H54 (cell line): Measurements from ENCODE around the gene LRRC37B.
"Not testable (repeated sequence)": the region's sequence is repeated elsewhere in the genome, so short reads cannot be mapped to it uniquely, and the experiment has no call there.

Experiments
- DNase-seq: peaks from one replicate; pipeline ENCODE4 v3.0.0; 2011; ENCODE audit warnings: low spot score, mixed read lengths; ENCODE audit not compliant: insufficient read length
- FAIRE-seq: peaks from 3 replicates; lab custom pipeline; 2011; peaks lifted over from hg19 to GRCh38; lab: Jason Lieb, UNC
- POLR2A ChIP-seq: IDR thresholded peaks from 2 replicates; pipeline ENCODE4 v1.6.1; 2011; ENCODE audit warnings: low read depth, mild to moderate bottlenecking, low read length

Gene LRRC37B

GRCh38 chr17:32006957-32007462, at the start of gene LRRC37B:
Gene LRRC37B (plus strand): TSS chr17:32007383. CDS start chr17:32021393, 14,010 bp downstream.
- FAIRE-seq (no peak), DNase-seq (peak; percentile 80)
- peak; percentile 72 for TF ChIP-seq POLR2A

GRCh38 chr17:31964131-31964530, 43.1 kb upstream of the LRRC37B start:
- DNase-seq, FAIRE-seq: not testable (repeated sequence)

GRCh38 chr17:31967648-31968047, 39.5 kb upstream of the LRRC37B start:
- DNase-seq = no peak
- TF ChIP-seq POLR2A = no peak
- no peak for FAIRE-seq

GRCh38 chr17:31970416-31970815, 36.8 kb upstream of the LRRC37B start:
- not testable (repeated sequence) for FAIRE-seq, DNase-seq

GRCh38 chr17:31974269-31975071, 32.7 kb upstream of the LRRC37B start:
- FAIRE-seq, DNase-seq: not testable (repeated sequence)

- not testable (repeated sequence) for FAIRE-seq, DNase-seq
These were observed 31.8 kb upstream of the LRRC37B start for GRCh38 chr17:31975391-31975790.

- not testable (repeated sequence) for FAIRE-seq, DNase-seq
These were observed 15.4 kb upstream of the LRRC37B start for GRCh38 chr17:31991821-31992220.

- no peak for DNase-seq
- no peak for TF ChIP-seq POLR2A
- no peak for FAIRE-seq
These were observed 10.2 kb upstream of the LRRC37B start for GRCh38 chr17:31997005-31997404.

- 0 out of 2 replicates have a peak, but pooled peaks have one; percentile 37 for TF ChIP-seq POLR2A
- FAIRE-seq (no peak), DNase-seq (peak; percentile 35)
These were observed 498 bp downstream of the LRRC37B start for GRCh38 chr17:32007463-32008298.

GRCh38 chr17:32009262-32009542, 2.0 kb downstream of the LRRC37B start:
- DNase-seq (no peak), FAIRE-seq (no peak)
- no peak for TF ChIP-seq POLR2A

GRCh38 chr17:32010114-32010513, 2.9 kb downstream of the LRRC37B start:
- DNase-seq = no peak
- no peak for TF ChIP-seq POLR2A
- FAIRE-seq = no peak

- DNase-seq (no peak), FAIRE-seq (no peak)
- TF ChIP-seq POLR2A = no peak
These were observed 8.2 kb downstream of the LRRC37B start for GRCh38 chr17:32015245-32016013.

- FAIRE-seq = no peak
- no peak for TF ChIP-seq POLR2A
These were observed 9.0 kb downstream of the LRRC37B start for GRCh38 chr17:32016231-32016630.

GRCh38 chr17:32019228-32019627, 12.0 kb downstream of the LRRC37B start:
- DNase-seq (no peak), FAIRE-seq (no peak)
- TF ChIP-seq POLR2A = no peak

More at GRCh38 chr17:32016231-32016630, 9.0 kb downstream of the LRRC37B start:
- DNase-seq = no peak
